HepG2 (cell line): ENCODE data around the gene MTHFS.

Source experiments
- DR1 ChIP-seq: sonication (generic); formaldehyde crosslinking; IDR thresholded peaks from 2 replicates; pipeline ENCODE4 v1.8.0; 2021; ENCODE audit warnings: mild to moderate bottlenecking, missing genetic modification reagents, inconsistent platforms
- FOXP4 ChIP-seq: sonication (generic); formaldehyde crosslinking; IDR thresholded peaks from 2 replicates; pipeline ENCODE4 v1.4.0; 2020; ENCODE audit warnings: missing genetic modification reagents
- POLR2AphosphoS5 ChIP-seq: IDR thresholded peaks from 2 replicates; pipeline ENCODE4 v1.6.1; 2012; ENCODE audit warnings: low read depth, low read length
- SP2 ChIP-seq: sonication (generic); formaldehyde crosslinking; IDR thresholded peaks from 2 replicates; pipeline ENCODE4 v1.5.1; 2020; ENCODE audit warnings: mild to moderate bottlenecking, missing genetic modification reagents
- ZNF780A ChIP-seq: sonication (generic); formaldehyde crosslinking; IDR thresholded peaks from 2 replicates; pipeline ENCODE4 v1.8.0; 2022; ENCODE audit warnings: mild to moderate bottlenecking, missing genetic modification reagents, moderate library complexity

GRCh38 chr15:79930516-79930915 is 33.7 kb upstream of the MTHFS start:
- TF ChIP-seq SP2 (CRISPR knock-in tag) (no peak), ZNF780A (CRISPR knock-in tag) (no peak), DR1 (CRISPR knock-in tag) (no peak), POLR2AphosphoS5 (no peak), FOXP4 (CRISPR knock-in tag) (no peak)
